K562 (cell line): Measurements from ENCODE around the gene LIF. TPM values are rescaled to one million over a fixed set of nuclear protein-coding genes. Genes with fewer than 3 reads are reported as not detected.

Experiments used
- CBX3 ChIP-seq, 2 experiments: IDR thresholded peaks; 1 replicate in 1 of 2; 2 replicates in 1 of 2; pipeline ENCODE4 v1.6.1; 2012; ENCODE audit warnings: inconsistent platforms in 2 of 2, low read length in 2 of 2, borderline replicate concordance in 1 of 2, control low read depth in 1 of 2
- CCNT2 ChIP-seq: IDR thresholded peaks from 2 replicates; pipeline ENCODE4 v1.6.1; 2011; ENCODE audit warnings: borderline replicate concordance, low read depth, mild to moderate bottlenecking, moderate library complexity, mixed read lengths, low read length; ENCODE audit not compliant: insufficient read length; ENCODE audit errors: extremely low read depth
- CREB3 ChIP-seq: fragments of 450-650 bp; conservative IDR thresholded peaks from 2 replicates; pipeline ENCODE4 v1.6.1; 2016; ENCODE audit warnings: missing genetic modification characterization, low read depth, mild to moderate bottlenecking, missing compliant biosample characterization, moderate library complexity
- CREM ChIP-seq: IDR thresholded peaks from 2 replicates; pipeline ENCODE4 v1.6.1; 2014; ENCODE audit warnings: antibody characterized with exemption, low read depth
- CUX1 ChIP-seq: fragments of 200-800 bp; sonication (Bioruptor generic); IDR thresholded peaks from 2 replicates; pipeline ENCODE4 v1.6.1; 2016; ENCODE audit warnings: missing genetic modification characterization, missing compliant biosample characterization
- FOS ChIP-seq: IDR thresholded peaks from 3 replicates; pipeline ENCODE4 v1.6.1; 2011; ENCODE audit not compliant: insufficient read length; ENCODE audit errors: extremely low read depth
- GATA2 ChIP-seq: sonication (generic); formaldehyde crosslinking; IDR thresholded peaks from 2 replicates; pipeline ENCODE4 v1.4.0; 2020; ENCODE audit warnings: mild to moderate bottlenecking, missing genetic modification reagents
- GATAD2A ChIP-seq: fragments of 450-650 bp; IDR thresholded peaks from 2 replicates; pipeline ENCODE4 v1.6.1; 2017
- L3MBTL2 ChIP-seq: fragments of 450-650 bp; IDR thresholded peaks from 2 replicates; pipeline ENCODE4 v1.6.1; 2016; ENCODE audit warnings: mild to moderate bottlenecking, moderate library complexity
- MAX ChIP-seq: sonication (generic); formaldehyde crosslinking; IDR thresholded peaks from 2 replicates; pipeline ENCODE4 v1.9.0; 2022; ENCODE audit warnings: mild to moderate bottlenecking, missing genetic modification reagents
- MNT ChIP-seq, 2 experiments: fragments of 450-650 bp; conservative IDR thresholded peaks; 2 replicates each; pipeline ENCODE4 v1.6.1; 2017; ENCODE audit warnings: mild to moderate bottlenecking in 2 of 2, moderate library complexity in 2 of 2
- PURB ChIP-seq: sonication (generic); formaldehyde crosslinking; IDR thresholded peaks from 2 replicates; pipeline ENCODE4 v1.9.0; 2021; ENCODE audit warnings: low read depth, mild to moderate bottlenecking, missing genetic modification reagents
- SIX5 ChIP-seq, 2 experiments: IDR thresholded peaks; 2 replicates each; pipeline ENCODE4 v1.6.1; 2011; ENCODE audit warnings: low read length in 2 of 2, borderline replicate concordance in 1 of 2, low read depth in 1 of 2, mild to moderate bottlenecking in 1 of 2, moderate library complexity in 1 of 2; ENCODE audit not compliant: insufficient read depth in 1 of 2
- SOX6 ChIP-seq: fragments of 450-650 bp; IDR thresholded peaks from 2 replicates; pipeline ENCODE4 v1.6.1; 2014; ENCODE audit warnings: mild to moderate bottlenecking
- TAF9B ChIP-seq: fragments of 450-650 bp; IDR thresholded peaks from 2 replicates; pipeline ENCODE4 v1.6.1; 2018; ENCODE audit warnings: mild to moderate bottlenecking; ENCODE audit not compliant: partially characterized antibody
- ZNF232 ChIP-seq: sonication (generic); formaldehyde crosslinking; IDR thresholded peaks from 2 replicates; pipeline ENCODE4 v1.8.0; 2022; ENCODE audit warnings: mild to moderate bottlenecking, missing genetic modification reagents
- ZNF431 ChIP-seq: sonication (generic); formaldehyde crosslinking; IDR thresholded peaks from 2 replicates; pipeline ENCODE4 v1.8.0; 2022; ENCODE audit warnings: mild to moderate bottlenecking, missing genetic modification reagents
- ZNF76 ChIP-seq: fragments of 250-450 bp; sonication (Bioruptor Pico); IDR thresholded peaks from 2 replicates; pipeline ENCODE4 v1.4.0; 2020; ENCODE audit warnings: mild to moderate bottlenecking, moderate library complexity, borderline replicate concordance
- polyA plus RNA-seq, 8 experiments: library from polyadenylated mRNA; depleted of rRNA in 4 of 8; stranded (reverse) in 5 of 8; unstranded in 3 of 8; fragments of >200 nt; fragmentation: Nextera tagmentation in 2 of 8; fragmentation: Illumina TruSeq in 1 of 8; extraction: Ambion mirVana in 2 of 8; extraction: Trizol in 1 of 8; gene quantifications; 2 replicates each; pipeline versions ENCODE4 v1.2.1 to v1.2.3, GENCODE V29; 2011 to 2014; ENCODE audit warnings: inconsistent platforms in 1 of 8, missing spikeins in 1 of 8
- total RNA-seq, 7 experiments: library from RNA; depleted of rRNA in 6 of 7; stranded (reverse); fragments of >200 nt in 6 of 7; fragmentation: Illumina TruSeq in 2 of 7; extraction: Trizol in 2 of 7; gene quantifications; 2 replicates each; pipeline versions ENCODE4 v1.2.1 to v1.2.3, GENCODE V29; 2011 to 2021; ENCODE audit warnings: low replicate concordance in 1 of 7

Gene LIF
- total and polyA plus RNA-seq, 9 of the 15 experiments (the other 6 are each of a cell fraction or from before 2014, with no cell fraction given): 0.05 to 0.39 (median 0.18) TPM; not detected in 3

- TF ChIP-seq CUX1: peak; percentile 31; the same call in 1 of the 2 replicates
- TF ChIP-seq CREM: peak; percentile 36; the same call in 1 of the 2 replicates
- TF ChIP-seq TAF9B: peak; percentile 25
- TF ChIP-seq ZNF431 (CRISPR knock-in tag): 0 out of 2 replicates have a peak, but pooled peaks have one; percentile 32
- no peak for TF ChIP-seq ZNF232 (CRISPR knock-in tag)
- TF ChIP-seq GATA2 (CRISPR knock-in tag): peak; percentile 59
- peak; percentile 30 for TF ChIP-seq CCNT2
- peak; percentile 18; the same call in 1 of the 2 replicates for TF ChIP-seq GATAD2A
- TF ChIP-seq FOS: peak; percentile 61
- TF ChIP-seq MAX: peak; percentile 93
- TF ChIP-seq CBX3 (IDR thresholded peaks at IDR 0.05; ENCODE audit: borderline replicate concordance in 1 of 2, low read length in 2 of 2): peak in 1 of 2 experiments; percentile 48; a peak in 1 of 3 replicates
- TF ChIP-seq L3MBTL2: peak; percentile 99
- no peak for TF ChIP-seq PURB (CRISPR knock-in tag)
- peak; percentile 90 to 94 for TF ChIP-seq MNT (conservative IDR thresholded peaks at IDR 0.05)
- TF ChIP-seq SOX6: peak; percentile 66; the same call in 1 of the 2 replicates
- peak; percentile 84 for TF ChIP-seq CREB3 (tag)
- TF ChIP-seq ZNF76 (CRISPR knock-in tag): 0 out of 2 replicates have a peak, but pooled peaks have one; percentile 22
- no peak for TF ChIP-seq SIX5 (IDR thresholded peaks at IDR 0.05; ENCODE audit: borderline replicate concordance in 1 of 2, insufficient read depth in 1 of 2, low read depth in 1 of 2, low read length in 2 of 2)
These were observed 37.6 kb downstream of the LIF start (continued) for GRCh38 chr22:30208631-30209603.
